Neural cell (in vitro differentiated cells): ENCODE data around the gene GSC2.

Source experiments
- EP300 ChIP-seq: fragments of 450-650 bp; conservative IDR thresholded peaks from 2 replicates; pipeline ENCODE4 v1.6.1; 2014; ENCODE audit warnings: antibody characterized with exemption, mild to moderate bottlenecking, moderate library complexity; ENCODE audit not compliant: poor library complexity, severe bottlenecking
- EZH2 ChIP-seq: fragments of 200-600, 300-800 bp; shearing (Covaris generic), sonication (generic); IDR thresholded peaks from 2 replicates; pipeline ENCODE4 v1.6.1; 2014; ENCODE audit warnings: antibody characterized with exemption, low read length, borderline replicate concordance, mild to moderate bottlenecking; ENCODE audit not compliant: insufficient read depth, poor library complexity, severe bottlenecking
- MXI1 ChIP-seq: fragments of 450-650 bp; conservative IDR thresholded peaks from 2 replicates; pipeline ENCODE4 v1.6.1; 2014; ENCODE audit warnings: antibody characterized with exemption, mild to moderate bottlenecking; ENCODE audit not compliant: poor library complexity, severe bottlenecking
- POLR2AphosphoS5 ChIP-seq: IDR thresholded peaks from 2 replicates; pipeline ENCODE4 v1.6.1; 2012
- RAD21 ChIP-seq: fragments of 450-650 bp; conservative IDR thresholded peaks from 2 replicates; pipeline ENCODE4 v1.6.1; 2014; ENCODE audit warnings: antibody characterized with exemption, mild to moderate bottlenecking, moderate library complexity
- SMC3 ChIP-seq: fragments of 450-650 bp; conservative IDR thresholded peaks from 2 replicates; pipeline ENCODE4 v1.6.1; 2014; ENCODE audit warnings: antibody characterized with exemption, mild to moderate bottlenecking, moderate library complexity; ENCODE audit not compliant: poor library complexity
- TAF1 ChIP-seq: IDR thresholded peaks from 2 replicates; pipeline ENCODE4 v1.6.1; 2012; ENCODE audit warnings: low read depth
- TF ChIP-seq, protein P1 (sequence below): fragments of 450-650 bp; IDR thresholded peaks from 2 replicates; pipeline ENCODE4 v1.5.1; 2014; ENCODE audit warnings: antibody characterized with exemption, mild to moderate bottlenecking, moderate library complexity; ENCODE audit not compliant: poor library complexity, severe bottlenecking
- TF ChIP-seq, protein P2 (sequence below): IDR thresholded peaks from 2 replicates; pipeline ENCODE4 v1.6.1; 2012; ENCODE audit warnings: borderline replicate concordance

DNA sequence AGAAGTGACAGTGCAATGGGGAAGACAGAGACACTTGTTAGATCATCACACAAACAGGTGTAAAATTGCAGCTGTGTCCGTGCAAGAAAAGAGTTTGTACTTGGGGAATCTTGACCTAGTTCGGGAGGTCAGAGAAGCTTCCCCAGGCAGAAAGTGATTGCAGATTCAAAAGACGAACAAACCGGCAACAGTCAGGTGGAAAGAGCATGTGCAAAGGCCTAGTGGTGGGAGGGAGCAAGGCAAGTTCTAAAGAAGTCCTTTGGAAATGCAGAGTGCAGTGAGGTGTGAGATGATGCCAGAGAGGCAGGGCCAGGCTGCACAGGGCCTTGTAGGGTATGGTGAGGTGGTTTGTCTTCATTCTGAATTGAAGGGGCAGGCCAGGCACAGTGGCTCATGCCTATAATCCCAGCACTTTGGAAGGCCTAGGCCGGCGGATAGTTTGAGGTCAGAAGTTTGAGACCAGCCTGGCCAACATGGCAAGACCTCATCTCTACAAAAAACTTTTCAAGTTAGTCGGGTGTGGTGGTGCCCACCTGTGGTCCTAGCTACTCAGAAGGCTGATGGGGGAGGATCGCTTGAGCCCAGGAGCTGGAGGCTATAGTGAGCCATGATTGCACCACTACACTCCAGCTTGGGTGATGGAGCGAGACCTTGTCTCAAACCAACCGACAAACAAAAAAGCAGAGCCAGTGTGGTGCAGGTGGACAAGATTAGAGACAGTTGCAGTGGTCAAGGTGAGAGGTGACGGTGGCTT lies 3.7 kb downstream of the GSC2 start:
- TF ChIP-seq, protein P1, sequence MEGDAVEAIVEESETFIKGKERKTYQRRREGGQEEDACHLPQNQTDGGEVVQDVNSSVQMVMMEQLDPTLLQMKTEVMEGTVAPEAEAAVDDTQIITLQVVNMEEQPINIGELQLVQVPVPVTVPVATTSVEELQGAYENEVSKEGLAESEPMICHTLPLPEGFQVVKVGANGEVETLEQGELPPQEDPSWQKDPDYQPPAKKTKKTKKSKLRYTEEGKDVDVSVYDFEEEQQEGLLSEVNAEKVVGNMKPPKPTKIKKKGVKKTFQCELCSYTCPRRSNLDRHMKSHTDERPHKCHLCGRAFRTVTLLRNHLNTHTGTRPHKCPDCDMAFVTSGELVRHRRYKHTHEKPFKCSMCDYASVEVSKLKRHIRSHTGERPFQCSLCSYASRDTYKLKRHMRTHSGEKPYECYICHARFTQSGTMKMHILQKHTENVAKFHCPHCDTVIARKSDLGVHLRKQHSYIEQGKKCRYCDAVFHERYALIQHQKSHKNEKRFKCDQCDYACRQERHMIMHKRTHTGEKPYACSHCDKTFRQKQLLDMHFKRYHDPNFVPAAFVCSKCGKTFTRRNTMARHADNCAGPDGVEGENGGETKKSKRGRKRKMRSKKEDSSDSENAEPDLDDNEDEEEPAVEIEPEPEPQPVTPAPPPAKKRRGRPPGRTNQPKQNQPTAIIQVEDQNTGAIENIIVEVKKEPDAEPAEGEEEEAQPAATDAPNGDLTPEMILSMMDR, result no peak
- TF ChIP-seq EP300 (no peak), POLR2AphosphoS5 (no peak), EZH2 (no peak), RAD21 (no peak), TAF1 (no peak), MXI1 (no peak), SMC3 (no peak)
- TF ChIP-seq, protein P2, sequence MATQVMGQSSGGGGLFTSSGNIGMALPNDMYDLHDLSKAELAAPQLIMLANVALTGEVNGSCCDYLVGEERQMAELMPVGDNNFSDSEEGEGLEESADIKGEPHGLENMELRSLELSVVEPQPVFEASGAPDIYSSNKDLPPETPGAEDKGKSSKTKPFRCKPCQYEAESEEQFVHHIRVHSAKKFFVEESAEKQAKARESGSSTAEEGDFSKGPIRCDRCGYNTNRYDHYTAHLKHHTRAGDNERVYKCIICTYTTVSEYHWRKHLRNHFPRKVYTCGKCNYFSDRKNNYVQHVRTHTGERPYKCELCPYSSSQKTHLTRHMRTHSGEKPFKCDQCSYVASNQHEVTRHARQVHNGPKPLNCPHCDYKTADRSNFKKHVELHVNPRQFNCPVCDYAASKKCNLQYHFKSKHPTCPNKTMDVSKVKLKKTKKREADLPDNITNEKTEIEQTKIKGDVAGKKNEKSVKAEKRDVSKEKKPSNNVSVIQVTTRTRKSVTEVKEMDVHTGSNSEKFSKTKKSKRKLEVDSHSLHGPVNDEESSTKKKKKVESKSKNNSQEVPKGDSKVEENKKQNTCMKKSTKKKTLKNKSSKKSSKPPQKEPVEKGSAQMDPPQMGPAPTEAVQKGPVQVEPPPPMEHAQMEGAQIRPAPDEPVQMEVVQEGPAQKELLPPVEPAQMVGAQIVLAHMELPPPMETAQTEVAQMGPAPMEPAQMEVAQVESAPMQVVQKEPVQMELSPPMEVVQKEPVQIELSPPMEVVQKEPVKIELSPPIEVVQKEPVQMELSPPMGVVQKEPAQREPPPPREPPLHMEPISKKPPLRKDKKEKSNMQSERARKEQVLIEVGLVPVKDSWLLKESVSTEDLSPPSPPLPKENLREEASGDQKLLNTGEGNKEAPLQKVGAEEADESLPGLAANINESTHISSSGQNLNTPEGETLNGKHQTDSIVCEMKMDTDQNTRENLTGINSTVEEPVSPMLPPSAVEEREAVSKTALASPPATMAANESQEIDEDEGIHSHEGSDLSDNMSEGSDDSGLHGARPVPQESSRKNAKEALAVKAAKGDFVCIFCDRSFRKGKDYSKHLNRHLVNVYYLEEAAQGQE, result no peak
